IPS-11a (cell line): Measurements from ENCODE around the gene TANGO2.

Experiments
- H3K4me3 ChIP-seq: one replicate; pipeline ENCODE4 v1.5.1; 2013; ENCODE audit warnings: low read depth, low read length, control low read depth

Gene TANGO2

GRCh38 chr22:19994851-19995610 lies 25.9 kb upstream of the TANGO2 start:
- H3K4me3 ChIP-seq = no peak overlapping the region

DNA sequence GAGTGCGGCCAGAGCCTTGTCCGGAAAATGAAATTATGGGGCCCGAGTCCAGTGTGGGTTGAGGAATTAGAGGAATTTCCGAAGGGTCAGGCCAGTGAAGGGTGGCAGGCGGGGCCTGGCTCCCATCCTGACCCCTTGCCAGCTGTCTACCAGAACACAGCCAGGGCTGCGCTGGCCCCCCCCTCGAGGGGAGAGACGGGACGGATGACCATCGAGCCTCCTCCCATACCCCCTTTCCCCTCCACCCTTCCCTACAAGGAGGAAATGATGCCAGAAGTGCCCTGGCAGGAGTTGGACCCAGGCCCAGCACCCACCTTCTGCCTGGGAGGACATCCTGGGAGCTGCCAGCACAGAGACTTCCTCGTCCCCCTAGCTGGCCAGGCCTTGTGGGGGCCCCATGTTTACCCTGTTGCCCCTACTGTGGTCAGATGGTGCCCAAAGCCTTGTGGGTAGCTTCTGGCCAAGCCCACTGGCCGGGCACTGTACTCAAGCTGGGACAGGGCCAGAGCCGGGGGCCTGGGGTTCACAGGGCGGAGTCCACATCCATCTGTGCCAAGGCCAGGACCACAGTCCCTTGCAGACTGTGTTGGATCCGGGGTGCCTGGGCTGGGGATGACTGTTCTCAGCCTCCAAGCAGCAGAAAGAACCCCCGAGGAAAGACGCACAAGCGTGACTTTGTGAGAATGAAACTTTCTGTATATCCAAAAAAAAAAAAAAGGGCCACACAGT lies 25.1 kb upstream of the TANGO2 start:
- no peak overlapping the region for H3K4me3 ChIP-seq

DNA sequence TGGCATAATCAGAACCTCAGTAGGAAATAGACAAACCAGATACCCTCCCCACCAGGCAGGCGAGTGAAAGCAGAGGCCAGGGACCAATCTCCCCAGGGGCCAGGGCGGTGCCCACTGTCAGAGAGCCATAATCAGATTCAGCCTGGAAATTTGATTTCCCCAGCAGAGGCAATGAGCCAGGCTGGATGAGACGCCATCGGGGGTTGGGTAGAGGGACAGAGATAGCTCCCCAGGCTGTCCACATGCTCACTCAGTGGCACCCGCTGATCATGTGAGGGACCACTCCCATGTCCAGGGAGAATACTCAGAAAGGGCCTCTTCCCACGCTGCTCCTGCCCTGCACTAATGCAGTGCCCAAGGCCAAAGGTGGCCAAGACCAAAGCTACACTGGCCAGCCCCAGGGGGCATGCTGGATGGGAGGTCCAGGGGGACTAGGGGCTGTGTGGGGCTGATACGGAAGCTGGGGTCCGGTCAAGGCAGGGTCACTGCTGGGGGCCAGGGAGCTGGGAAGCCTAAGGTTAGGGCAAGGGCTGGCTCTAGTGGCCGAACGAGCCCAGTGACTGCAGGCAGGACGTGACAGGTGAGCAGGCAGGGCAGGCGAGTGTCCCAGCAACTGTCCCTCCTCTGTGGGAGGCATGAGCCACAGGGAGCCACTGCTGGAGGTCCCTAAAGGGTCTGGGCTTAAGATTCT lies 24.1 kb upstream of the TANGO2 start:
- H3K4me3 ChIP-seq = no peak overlapping the region

DNA sequence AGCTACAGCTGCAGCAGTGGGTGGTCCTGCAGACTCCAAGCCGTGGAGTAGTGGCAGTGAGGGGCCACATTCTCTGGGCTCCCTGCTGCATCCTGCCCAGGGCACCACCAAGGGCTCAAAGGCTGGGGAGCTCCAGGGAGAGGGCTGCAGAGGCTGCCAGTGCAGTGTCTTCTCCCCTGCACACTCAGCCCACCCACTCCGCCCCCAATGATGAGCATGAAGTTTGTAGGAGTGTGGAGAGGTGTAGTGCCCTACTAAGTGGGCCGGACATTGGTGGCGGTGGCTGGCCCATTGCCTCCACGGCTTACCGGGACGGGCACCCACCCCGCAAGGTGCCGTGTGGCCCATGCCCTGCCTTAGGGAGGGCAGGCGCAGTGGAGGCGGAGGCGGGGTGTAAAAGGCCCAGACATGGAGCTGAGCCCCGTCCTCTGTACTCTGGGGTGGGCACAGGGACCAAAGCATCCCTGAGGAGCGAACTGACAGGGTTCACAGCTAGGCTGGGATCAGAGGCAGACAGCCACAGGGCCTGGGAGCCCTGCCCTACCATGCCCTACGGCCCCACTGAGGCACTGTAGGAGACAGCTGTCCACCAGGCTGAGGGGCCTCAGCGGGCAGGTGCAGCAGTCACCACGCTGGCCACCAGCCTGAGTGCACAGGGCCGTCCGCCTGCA lies 23.2 kb upstream of the TANGO2 start:
- no peak overlapping the region for H3K4me3 ChIP-seq

- H3K4me3 ChIP-seq = no peak overlapping the region
Measured at GRCh38 chr22:19998232-19998951, 22.5 kb upstream of the TANGO2 start.

- no peak overlapping the region for H3K4me3 ChIP-seq
Measured at GRCh38 chr22:19998991-19999820, 21.7 kb upstream of the TANGO2 start.

DNA sequence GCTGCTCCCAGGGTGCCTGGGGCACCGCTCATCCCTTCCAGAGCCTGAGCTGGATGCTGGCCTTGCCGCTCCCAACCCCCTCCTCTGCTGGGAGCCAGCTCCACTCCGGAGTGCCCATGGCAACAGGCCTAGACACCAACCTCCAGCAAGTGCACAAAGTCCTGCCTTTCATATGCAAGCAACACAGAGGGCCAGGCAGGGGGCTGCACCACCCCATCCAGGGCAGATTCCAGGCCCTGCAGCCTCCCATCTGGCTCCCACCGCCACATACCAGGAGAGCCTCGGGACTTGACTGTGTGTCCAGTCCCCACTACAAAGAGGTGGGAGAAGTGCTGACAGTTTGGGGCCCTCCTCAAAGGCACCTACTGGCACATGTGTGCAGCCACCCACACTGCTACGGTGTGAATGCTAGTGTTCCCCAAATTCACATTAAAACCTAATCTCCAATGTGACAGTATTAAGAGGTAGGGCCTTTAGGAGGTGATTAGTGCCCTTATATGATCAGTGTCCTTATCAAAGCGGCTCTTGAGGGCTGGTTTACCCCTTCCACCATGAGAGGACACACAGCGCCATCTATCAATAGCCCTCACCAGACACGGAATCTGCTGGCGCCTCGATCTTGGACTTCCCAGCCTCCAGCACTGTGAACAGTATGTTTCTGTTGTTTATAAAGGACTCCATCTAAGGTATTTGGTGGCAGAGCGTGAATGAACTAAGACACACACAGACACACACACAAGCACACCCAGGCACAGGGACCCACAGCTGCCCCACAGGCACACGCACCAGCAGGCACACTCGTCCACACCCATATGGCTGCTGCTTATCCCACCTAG lies 20.4 kb upstream of the TANGO2 start:
- no peak overlapping the region for H3K4me3 ChIP-seq

DNA sequence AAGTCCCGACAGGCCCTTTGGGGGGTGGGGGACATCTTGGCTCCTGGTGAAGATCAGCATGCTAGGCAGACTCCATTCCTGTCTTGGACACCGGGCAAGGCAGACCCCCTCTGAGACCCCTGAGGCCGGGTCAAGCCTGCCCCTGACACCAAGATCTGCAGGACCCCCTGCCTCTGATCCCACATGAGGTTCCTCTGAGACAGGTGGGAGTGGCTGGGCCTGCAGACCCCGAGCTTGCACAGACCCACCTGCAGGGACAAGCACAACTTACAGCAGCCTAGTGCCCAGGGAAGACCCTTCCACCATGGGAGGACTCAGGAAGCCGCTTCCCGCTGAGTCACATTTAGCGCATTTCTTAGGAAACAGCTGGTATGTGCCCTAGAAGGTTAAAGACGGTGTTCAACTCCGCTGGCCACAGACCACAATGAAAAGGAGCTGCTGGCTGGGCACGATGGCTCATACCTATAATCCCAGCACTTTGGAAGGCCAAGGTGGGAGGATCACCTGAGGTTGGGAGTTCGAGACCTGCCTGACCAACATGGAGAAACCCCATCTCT lies 19.8 kb upstream of the TANGO2 start:
- H3K4me3 ChIP-seq = no peak overlapping the region

DNA sequence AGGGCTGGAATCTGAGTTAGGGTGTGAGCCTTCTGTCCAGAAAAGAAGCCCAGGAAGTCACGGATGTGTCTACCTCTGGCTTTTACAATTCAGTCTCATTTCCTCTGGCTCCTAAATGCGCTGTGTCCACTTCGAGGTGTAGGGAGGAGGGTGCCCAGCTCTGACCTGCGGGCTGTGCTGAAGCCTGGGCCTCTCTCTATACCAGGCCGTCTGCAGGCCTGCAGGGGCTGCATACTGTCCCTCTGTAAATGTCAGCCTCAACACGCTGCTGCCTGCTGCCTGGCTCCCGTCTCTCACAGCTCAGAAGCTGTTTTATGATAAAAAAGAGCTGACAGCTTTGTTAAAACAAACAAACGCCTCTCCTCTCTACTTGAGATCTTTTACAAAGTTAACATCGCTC lies 18.8 kb upstream of the TANGO2 start:
- no peak overlapping the region for H3K4me3 ChIP-seq

DNA sequence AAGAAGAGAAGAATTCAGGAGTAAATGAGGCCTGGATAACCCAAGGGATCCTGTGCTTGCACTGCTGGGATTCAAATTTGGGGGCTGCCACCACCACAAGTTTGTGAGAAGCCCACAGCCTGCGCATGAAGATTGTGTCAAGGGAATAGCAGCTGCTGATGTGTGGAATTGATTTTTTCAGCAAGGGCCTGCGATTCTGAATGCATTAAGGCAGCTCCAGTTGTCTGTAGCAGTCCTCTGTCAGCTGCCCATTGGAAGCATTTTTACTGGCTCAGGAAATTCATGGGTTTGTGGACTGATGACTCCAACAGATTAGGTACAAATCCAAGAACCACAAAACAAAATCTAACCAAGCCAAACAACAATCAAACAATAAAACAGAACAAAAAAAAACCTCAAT lies 18.3 kb upstream of the TANGO2 start:
- H3K4me3 ChIP-seq = no peak overlapping the region

- no peak overlapping the region for H3K4me3 ChIP-seq
Measured at GRCh38 chr22:20003304-20003703, 17.6 kb upstream of the TANGO2 start.

DNA sequence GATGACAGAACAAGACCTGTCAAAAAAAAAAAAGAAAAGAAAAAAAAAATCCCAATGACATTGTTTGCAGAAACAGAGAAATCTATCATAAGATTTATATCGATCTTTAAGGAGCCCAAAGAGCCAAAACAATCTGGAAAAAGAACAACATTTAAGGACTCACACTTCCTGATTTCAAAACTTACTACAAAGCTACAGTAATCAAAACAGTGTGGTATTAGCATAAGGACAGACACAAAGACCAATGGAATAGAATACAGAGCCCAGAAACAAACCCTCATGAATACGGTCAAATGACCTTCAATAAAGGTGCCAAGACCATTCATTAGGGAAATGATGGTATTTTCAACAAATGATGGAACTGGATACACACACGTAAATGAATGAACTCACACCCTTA lies 16.4 kb upstream of the TANGO2 start:
- H3K4me3 ChIP-seq = no peak overlapping the region

- H3K4me3 ChIP-seq = no peak overlapping the region
Measured at GRCh38 chr22:20008221-20008995, 12.5 kb upstream of the TANGO2 start.

- no peak overlapping the region for H3K4me3 ChIP-seq
Measured at GRCh38 chr22:20009018-20009491, 11.9 kb upstream of the TANGO2 start.

DNA sequence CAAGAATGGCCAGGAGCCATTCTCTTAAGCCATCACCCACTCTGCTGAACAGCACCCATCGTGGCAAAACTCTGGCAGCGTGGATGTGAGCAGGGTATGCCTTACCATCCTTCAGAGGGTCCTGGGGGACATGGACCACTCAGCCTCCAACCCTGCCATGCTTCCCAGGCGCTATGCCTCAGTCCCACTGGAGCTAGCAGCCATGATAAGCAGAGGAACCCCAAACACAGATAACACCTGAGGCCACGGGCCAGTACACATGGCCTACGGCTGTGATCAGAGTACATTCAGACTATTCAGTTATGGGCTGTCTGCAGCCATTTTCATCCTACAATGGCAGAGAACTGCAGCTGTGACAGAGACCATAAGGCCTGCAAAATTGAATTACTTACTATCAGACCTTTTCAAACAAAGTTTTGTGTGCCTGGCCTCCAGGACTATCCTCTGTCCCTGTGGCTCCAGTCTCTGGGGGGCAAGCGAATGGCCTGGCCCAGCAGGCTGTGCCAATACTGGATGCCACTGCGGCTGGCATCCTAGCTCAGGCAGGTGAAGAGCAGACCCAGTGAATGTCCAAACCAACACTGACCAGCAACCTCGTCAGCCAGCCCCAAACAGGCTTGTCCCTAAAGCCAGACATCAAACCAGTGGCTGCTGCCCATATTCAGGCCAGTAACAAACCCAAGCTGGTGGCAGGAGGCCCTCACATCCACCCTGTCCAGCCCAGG lies 11.2 kb upstream of the TANGO2 start:
- no peak overlapping the region for H3K4me3 ChIP-seq

DNA sequence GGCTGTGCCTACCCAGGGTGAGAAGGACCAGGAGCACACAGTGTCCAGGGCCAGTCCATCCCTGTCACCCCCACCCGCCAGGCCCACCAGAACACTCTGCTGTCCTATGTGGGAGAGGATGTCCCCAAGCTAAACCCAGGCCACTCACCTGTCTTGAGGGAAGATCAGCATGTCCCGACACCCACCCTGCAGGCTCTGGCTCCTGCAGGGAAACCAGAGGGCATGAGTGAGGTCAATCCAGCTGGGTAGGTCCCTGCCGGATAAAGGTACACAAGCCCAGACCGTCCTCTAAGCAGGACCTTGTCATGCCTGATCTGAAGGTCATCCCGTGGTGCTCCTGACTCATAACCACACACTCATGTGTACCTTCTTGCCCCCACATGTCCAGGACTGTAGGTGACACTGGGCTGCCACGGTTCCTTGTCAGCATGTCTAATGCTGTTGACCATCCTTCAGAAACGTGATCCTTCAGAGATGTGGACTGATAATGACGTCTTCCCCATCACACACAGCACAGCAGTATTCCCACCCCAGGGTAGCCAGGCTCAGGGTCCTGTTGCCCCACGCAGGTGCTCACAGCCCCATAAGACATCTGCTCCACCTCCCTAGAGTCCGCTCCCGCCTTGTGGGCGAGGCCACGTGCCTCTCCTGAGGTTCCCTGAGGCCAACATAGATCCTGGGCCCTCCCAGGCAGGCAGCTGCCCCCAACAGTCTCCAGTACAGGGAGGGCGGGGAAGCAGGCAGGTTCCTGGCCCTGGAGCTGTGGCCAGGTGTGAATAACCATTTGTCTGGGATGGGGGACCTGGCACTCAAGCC lies 10.4 kb upstream of the TANGO2 start:
- H3K4me3 ChIP-seq = no peak overlapping the region
